LoVo (cell line): ENCODE data around the gene SLC26A9.
"Not testable (repeated sequence)": the region's sequence is repeated elsewhere in the genome, so short reads cannot be mapped to it uniquely, and the experiment has no call there.

Experiments
- DNase-seq: peaks from one replicate; pipeline ENCODE4 v3.0.0-alpha.2; 2016; ENCODE audit warnings: low spot score

SLC26A9 gene

GRCh38 chr1:205924460-205924790 is 18.8 kb downstream of the SLC26A9 start:
- DNase-seq = no peak

GRCh38 chr1:205923651-205924459 is 19.4 kb downstream of the SLC26A9 start:
- DNase-seq = no peak

DNA sequence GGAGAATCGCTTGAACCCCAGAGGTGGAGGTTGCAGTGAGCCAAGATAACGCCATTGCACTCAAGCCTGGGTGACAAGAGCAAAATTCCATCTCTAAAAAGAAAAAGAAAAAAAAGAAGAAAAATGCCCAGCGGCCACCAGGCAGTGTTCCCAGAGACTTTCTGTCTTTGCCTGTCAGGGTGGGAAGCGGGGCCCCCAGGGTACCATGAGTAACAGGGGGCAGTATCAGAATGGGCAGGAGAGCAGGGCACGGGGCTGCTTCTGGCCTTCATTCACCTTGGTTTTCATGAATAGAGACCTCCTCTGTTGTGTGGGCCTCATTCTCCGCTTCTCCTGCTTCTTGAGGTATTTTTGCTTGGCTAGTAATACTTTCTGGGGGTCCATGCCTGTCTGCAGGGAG is 20.4 kb downstream of the SLC26A9 start:
- DNase-seq = no peak

GRCh38 chr1:205922314-205922713 is 20.9 kb downstream of the SLC26A9 start:
- DNase-seq = no peak

DNA sequence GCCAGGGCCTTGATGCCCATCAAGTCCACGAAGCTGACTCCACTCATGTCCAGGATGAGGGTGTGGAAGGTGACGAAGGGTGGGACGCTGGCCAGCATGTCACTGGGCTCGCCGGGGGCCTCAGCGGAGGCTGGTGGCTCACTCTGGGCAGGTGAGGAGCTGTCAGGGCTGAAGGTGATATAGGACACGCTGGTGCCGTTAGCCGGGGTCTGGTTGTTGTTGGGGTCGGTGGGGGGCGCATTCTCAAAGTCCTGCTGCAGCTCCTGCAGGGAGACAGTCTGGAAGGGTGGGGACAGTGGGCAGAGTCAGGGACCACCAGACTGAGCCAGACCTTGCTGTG is 21.7 kb downstream of the SLC26A9 start:
- DNase-seq = no peak

DNA sequence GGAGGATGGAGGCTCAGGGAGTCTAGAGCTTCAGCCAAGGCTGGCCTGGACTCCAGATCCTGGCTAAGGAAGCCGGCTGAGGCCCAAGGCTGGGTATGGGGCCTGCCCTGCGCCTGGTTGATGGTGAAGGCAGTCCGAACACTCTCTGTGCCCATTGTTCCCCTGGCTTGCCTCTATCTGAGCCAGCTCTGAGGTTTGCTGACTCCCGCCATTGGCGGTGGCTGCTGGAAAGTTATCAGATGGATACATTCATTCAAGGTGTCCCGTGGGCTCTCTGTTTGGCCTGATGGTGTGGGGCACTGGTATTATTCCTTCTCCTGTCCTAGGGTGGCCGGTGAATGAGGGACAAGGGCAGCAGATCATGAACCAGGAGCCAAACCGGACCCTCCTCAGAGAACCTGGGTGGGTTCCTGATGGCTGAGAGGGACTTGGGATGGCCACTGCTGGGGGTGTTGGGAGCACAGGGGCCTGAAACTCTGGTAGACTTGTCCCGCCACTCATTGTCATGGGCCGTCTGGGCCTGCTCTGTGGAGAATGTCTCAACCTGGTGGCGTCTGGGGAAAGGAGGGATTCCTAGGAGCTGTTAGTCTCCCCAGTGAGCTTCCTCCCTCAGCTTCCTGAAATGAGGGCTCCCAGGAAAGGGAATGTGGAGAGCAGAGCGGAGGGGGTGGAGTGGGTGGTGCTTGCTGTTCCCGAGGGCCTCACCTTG is 22.2 kb downstream of the SLC26A9 start:
- DNase-seq = no peak

DNA sequence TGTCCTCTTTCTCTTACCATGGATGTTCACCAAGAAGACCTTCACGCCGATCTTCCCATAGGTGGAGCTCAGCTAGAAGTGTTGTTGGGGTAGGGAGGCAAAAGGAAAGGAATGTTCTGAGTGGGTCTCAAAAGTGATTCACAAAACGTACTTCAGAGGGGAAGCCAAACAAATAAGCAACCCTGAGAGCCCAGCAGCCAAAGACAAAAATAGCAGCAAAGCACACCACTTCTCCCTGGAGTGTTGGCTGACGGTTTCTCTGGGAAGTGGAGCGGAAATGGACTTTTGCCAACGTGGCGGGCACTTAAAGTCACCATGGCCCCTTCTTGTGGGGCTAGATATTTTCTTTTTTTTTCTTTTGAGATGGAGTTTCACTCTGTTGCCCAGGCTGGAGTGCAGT is 23.1 kb downstream of the SLC26A9 start:
- DNase-seq = no peak

GRCh38 chr1:205918955-205919746 is 24.1 kb downstream of the SLC26A9 start:
- DNase-seq = peak; percentile 74

DNA sequence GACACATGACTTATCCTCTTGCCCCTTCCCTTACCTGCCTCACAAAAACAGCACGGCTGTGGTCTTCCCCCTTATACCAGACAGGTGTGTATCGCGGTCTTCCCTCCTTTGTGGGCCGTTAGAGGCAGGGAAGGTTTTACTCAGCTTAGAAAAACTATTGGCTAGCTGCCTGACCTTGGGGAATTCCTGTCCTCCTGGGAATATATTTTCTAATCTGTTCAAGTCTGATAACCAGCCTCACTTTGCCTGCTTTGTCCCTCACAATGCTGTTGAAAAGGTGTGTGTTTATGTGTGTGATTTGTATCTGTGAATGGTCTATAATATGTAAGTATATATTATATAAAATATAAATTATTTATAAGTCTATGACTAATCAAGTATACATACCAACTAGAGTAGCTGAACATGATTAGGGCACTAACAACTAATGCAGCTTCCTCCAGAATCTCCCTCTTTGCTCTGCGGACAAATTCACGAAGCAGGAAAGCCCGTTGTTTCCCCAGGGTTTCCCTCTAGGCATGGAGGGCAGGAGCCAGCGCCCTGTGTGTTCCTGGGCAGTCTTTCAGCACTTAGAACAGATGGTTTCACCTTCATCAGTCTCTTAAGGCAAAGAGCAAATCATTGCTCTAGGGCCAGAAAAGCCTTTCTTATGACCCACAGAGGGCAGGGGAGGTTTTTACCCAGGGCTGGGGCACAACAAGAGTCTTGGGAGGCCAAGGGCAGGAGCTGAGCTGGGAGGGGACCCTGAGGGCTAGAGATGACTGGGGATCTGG is 25.6 kb downstream of the SLC26A9 start:
- no peak for DNase-seq

GRCh38 chr1:205916541-205916940 is 26.7 kb downstream of the SLC26A9 start:
- DNase-seq = no peak

DNA sequence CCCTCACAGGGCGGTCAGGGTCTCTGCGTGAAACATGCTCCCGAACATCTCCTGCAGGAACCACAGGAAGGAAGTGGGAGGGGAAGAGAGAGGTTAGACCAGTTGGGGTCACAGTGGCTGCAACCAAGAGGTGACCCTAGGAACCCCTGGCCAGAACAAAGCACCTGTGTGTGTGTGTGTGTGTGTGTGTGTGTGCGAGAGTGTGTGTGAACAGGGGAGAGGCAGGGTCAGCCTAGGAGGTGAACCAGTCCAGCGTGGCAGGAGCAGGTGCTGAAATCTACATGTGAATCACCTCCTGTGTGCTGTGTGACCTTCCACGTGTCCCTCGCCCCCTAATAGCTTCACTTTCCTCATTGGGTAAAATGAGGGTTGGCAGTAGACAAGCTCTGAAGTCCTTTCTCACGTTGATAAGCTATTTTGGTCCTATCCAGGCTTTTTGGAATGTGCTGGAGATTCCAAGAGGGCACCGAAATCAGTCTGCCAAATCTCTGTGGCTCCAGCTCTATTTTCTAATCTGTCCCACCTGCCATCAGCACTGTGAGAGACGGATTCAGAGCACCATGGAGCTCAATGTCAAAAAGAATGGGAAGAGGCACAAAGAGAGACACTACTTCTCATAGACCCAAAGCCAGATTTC is 27.8 kb downstream of the SLC26A9 start:
- DNase-seq = no peak

- no peak for DNase-seq
Observed at GRCh38 chr1:205914730-205915129, 28.5 kb downstream of the SLC26A9 start.

- no peak for DNase-seq
Observed at GRCh38 chr1:205914155-205914507, 29.1 kb downstream of the SLC26A9 start.

GRCh38 chr1:205913451-205914154 is 29.7 kb downstream of the SLC26A9 start:
- DNase-seq = peak; percentile 16

GRCh38 chr1:205907794-205908193 is 35.5 kb downstream of the SLC26A9 start:
- no peak for DNase-seq

DNA sequence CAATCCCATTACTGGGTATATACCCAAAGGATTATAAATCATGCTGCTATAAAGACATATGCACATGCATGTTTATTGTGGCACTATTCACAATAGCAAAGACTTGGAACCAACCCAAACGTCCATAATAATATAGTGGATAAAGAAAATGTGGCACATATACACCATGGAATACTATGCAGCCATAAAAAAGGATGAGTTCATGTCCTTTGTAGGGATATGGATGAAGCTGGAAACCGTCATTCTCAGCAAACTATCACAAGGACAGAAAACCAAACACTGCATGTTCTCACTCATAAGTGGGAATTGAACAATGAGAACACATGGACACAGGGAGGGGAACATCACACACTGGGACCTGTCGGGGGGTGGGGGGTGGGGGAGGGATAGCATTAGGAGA is 38.2 kb downstream of the SLC26A9 start:
- DNase-seq = not testable (repeated sequence)

DNA sequence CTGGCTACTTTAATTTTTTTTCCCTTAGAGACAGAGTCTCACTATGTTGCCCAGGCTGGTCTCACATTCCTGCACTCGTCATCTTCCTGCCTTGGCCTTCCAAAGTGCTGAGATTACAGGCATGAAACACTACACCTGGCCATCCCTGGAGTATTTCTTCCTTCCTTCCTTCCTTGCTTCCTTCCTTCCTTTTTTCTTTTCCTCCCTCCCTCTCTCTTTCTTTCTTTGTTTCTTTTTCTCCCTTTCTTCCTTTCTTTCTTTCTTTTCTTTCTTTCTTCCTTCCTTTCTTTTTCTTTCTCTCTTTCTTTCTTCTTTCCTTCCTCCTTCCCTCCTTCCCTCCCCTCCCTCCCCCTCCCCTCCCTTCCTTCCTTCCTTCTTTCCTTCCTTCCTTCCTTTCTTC is 46.9 kb downstream of the SLC26A9 start:
- DNase-seq = no peak

GRCh38 chr1:205894119-205894518 is 49.1 kb downstream of the SLC26A9 start:
- DNase-seq = not testable (repeated sequence)

GRCh38 chr1:205892175-205892574 is 51.1 kb downstream of the SLC26A9 start:
- DNase-seq = not testable (repeated sequence)

GRCh38 chr1:205891481-205891880 is 51.8 kb downstream of the SLC26A9 start:
- not testable (repeated sequence) for DNase-seq

DNA sequence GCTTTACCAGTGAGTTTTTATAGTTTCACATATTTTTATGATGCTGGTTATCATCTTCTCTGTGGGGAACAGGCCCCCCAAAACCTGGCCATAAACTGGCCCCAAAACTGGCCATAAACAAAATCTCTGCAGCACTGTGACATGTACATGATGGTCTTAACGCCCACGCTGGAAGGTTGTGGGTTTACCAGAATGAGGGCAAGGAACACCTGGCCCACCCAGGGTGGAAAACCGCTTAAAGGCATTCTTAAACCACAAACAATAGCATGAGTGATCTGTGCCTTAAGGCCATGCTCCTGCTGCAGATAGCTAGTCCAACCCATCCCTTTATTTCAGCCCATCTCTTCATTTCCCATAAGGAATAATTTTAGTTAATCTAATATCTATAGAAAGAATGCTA is 52.6 kb downstream of the SLC26A9 start:
- not testable (repeated sequence) for DNase-seq
